Liver (tissue), 3 donors: ENCODE results near the gene CENPU.

Source experiments
- GABPA ChIP-seq, 2 donors: IDR thresholded peaks in 1 of 2; conservative IDR thresholded peaks in 1 of 2; 2 replicates each; pipeline ENCODE4 v1.6.1; 2016; ENCODE audit warnings: antibody characterized with exemption in 2 of 2, mild to moderate bottlenecking in 1 of 2, moderate library complexity in 1 of 2
- NR2F2 ChIP-seq: IDR thresholded peaks from 2 replicates; pipeline ENCODE4 v1.6.1; 2016; ENCODE audit warnings: antibody characterized with exemption
- RAD21 ChIP-seq, 2 donors: IDR thresholded peaks; 2 replicates each; pipeline ENCODE4 v1.6.1; 2016; ENCODE audit warnings: antibody characterized with exemption in 2 of 2, mild to moderate bottlenecking in 2 of 2
- RXRA ChIP-seq, 2 donors: IDR thresholded peaks; 2 replicates each; pipeline ENCODE4 v1.6.1; 2017 to 2018; ENCODE audit warnings: antibody characterized with exemption in 2 of 2, mild to moderate bottlenecking in 1 of 2
- YY1 ChIP-seq: IDR thresholded peaks from 2 replicates; pipeline ENCODE4 v1.6.1; 2016; ENCODE audit warnings: antibody characterized with exemption, mild to moderate bottlenecking
- TF ChIP-seq, protein P1 (sequence below): fragments of 150-350 bp; IDR thresholded peaks from 2 replicates; pipeline ENCODE4 v1.5.1; 2017; ENCODE audit warnings: improper control_type of control experiment, low read depth, low read length; ENCODE audit not compliant: missing input control
- TF ChIP-seq, protein P2 (sequence below): IDR thresholded peaks from 2 replicates; pipeline ENCODE4 v1.6.1; 2016; ENCODE audit warnings: antibody characterized with exemption
- TF ChIP-seq, protein P3 (sequence below): IDR thresholded peaks from 2 replicates; pipeline ENCODE4 v1.6.1; 2016; ENCODE audit warnings: antibody characterized with exemption
- donor health status: healthy.
- donor health status: healthy.

DNA sequence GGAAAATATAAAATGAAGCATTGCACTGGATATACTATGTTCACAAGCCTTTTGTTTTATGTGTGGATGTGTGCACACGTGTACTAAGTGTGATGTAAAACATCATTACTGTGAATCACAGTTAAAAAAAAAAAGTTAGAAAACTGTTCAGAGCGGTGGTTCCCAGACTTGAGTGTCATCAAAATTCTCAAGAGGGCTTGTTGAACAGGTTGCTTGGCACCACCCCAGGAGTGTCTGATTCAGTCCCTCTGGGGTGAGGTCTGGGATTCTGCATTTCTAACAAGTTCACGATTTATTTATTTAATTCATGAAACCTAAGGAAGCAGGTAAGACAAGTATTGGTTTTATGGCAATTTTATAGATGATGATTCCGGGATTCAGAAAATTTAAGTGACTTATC, 1.8 kb downstream of the CENPU start:
- TF ChIP-seq, protein P1, sequence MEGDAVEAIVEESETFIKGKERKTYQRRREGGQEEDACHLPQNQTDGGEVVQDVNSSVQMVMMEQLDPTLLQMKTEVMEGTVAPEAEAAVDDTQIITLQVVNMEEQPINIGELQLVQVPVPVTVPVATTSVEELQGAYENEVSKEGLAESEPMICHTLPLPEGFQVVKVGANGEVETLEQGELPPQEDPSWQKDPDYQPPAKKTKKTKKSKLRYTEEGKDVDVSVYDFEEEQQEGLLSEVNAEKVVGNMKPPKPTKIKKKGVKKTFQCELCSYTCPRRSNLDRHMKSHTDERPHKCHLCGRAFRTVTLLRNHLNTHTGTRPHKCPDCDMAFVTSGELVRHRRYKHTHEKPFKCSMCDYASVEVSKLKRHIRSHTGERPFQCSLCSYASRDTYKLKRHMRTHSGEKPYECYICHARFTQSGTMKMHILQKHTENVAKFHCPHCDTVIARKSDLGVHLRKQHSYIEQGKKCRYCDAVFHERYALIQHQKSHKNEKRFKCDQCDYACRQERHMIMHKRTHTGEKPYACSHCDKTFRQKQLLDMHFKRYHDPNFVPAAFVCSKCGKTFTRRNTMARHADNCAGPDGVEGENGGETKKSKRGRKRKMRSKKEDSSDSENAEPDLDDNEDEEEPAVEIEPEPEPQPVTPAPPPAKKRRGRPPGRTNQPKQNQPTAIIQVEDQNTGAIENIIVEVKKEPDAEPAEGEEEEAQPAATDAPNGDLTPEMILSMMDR = no peak
- no peak for TF ChIP-seq YY1
- no peak for TF ChIP-seq GABPA (IDR thresholded peaks at IDR 0.05 in 1 of 2, conservative IDR thresholded peaks at IDR 0.05 in 1 of 2)
- TF ChIP-seq, protein P2, sequence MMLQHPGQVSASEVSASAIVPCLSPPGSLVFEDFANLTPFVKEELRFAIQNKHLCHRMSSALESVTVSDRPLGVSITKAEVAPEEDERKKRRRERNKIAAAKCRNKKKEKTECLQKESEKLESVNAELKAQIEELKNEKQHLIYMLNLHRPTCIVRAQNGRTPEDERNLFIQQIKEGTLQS = no peak
- TF ChIP-seq RXRA (IDR thresholded peaks at IDR 0.05) = no peak
- TF ChIP-seq RAD21 (IDR thresholded peaks at IDR 0.05) = no peak
- TF ChIP-seq NR2F2 = no peak
- TF ChIP-seq, protein P3, sequence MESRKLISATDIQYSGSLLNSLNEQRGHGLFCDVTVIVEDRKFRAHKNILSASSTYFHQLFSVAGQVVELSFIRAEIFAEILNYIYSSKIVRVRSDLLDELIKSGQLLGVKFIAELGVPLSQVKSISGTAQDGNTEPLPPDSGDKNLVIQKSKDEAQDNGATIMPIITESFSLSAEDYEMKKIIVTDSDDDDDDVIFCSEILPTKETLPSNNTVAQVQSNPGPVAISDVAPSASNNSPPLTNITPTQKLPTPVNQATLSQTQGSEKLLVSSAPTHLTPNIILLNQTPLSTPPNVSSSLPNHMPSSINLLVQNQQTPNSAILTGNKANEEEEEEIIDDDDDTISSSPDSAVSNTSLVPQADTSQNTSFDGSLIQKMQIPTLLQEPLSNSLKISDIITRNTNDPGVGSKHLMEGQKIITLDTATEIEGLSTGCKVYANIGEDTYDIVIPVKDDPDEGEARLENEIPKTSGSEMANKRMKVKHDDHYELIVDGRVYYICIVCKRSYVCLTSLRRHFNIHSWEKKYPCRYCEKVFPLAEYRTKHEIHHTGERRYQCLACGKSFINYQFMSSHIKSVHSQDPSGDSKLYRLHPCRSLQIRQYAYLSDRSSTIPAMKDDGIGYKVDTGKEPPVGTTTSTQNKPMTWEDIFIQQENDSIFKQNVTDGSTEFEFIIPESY = no peak
